Left lobe of liver (tissue), 2 donors: Measurements from ENCODE around the gene HBG2. TPM values are rescaled to one million over a fixed set of nuclear protein-coding genes. Genes with fewer than 3 reads are reported as not detected.
"Not testable (repeated sequence)": the region's sequence is repeated elsewhere in the genome, so short reads cannot be mapped to it uniquely, and the experiment has no call there.

Experiments used
- ATAC-seq: fragments of 200-7000 bp; cut with Tn5 transposase; one replicate; pipeline ENCODE4 v1.9.1; 2020; ENCODE audit warnings: mild to moderate bottlenecking, moderate library complexity
- DNase-seq: peaks from one replicate; pipeline ENCODE4 v3.0.0-alpha.2; 2020; ENCODE audit warnings: low spot score
- total RNA-seq: library from RNA; stranded (reverse); gene quantifications from one replicate; pipeline ENCODE4 v1.2.1, GENCODE V29; 2021
- donor health status: DM: no; HTN: no; CAD: no; lungs with moderate emphysema.
- donor health status: DM: no; HTN: yes; CAD: no.

The HBG2 gene
- total RNA-seq, 1 donor from 2014 or later = 7.6 TPM

DNA sequence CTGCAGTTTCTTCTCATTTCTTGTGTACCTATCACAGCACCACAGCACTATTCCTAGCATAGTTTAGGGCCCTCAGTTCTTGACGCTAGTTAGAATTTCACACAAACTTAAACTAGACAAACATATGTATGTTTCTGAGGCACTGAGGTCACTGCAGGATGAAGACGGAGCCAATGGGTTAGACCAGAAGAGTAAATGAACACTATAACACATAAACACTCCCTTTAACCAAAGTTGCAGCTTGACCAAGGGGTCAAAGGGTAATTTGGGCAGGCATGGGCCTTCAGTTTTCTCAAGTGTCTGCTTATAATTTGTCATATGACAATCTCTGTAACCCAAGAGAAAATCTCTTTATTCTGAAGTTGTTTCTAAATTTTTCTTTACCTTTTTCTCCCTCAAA is 28.0 kb upstream of the HBG2 start:
- no peak for ATAC-seq
- DNase-seq = no peak

DNA sequence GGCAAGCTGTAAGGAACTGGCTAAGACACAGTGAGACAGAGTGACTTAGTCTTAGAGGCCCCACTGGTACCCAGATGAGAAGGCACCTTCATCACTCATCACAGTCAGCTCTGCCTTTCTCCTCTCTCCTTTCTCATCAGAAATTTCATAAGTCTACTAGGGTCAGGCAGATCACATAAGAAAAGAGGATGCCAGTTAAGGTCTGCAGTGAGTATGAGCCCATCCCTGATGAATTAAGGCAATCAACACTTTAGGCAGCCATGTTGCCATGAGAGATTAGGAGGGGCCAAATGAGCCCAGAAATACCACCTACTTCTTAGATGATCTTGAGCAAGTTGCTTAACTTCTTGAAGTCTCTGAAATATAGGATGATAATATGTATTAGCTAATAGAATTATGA is 27.0 kb upstream of the HBG2 start:
- no peak for DNase-seq
- ATAC-seq = no peak

DNA sequence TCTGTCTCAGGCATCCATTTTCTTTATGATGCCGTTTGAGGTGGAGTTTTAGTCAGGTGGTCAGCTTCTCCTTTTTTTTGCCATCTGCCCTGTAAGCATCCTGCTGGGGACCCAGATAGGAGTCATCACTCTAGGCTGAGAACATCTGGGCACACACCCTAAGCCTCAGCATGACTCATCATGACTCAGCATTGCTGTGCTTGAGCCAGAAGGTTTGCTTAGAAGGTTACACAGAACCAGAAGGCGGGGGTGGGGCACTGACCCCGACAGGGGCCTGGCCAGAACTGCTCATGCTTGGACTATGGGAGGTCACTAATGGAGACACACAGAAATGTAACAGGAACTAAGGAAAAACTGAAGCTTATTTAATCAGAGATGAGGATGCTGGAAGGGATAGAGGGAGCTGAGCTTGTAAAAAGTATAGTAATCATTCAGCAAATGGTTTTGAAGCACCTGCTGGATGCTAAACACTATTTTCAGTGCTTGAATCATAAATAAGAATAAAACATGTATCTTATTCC is 26.1 kb upstream of the HBG2 start:
- ATAC-seq (peak; percentile 46), DNase-seq (no peak)

DNA sequence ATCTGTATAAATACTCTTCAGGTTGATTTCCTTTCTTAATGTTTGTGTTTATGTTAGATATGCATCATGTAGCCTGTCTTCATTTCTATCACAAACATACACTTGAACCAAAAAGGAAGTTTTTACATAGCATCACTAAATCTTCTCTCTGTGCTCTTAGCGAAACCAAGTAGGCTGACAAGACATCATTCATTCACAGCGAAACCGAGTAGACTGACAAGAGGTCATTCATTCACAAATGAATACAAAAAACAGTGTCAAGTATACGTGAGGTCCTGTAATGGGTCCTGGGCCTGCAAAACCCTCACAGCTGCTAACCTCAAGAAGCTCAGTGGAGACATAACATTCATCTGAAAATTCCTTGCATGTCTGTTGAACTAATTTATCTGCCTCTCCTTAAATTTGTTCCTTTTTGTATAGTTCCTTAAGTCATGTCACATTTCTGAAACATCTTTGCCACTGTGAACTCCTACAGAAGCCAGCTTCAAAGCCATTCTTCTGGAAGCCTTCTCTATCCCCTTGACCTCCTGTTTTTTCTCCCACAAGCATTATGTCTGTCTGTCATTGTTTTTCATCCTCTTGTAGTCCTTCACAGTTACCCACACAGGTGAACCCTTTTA is 25.0 kb upstream of the HBG2 start:
- DNase-seq (no peak), ATAC-seq (no peak)

DNA sequence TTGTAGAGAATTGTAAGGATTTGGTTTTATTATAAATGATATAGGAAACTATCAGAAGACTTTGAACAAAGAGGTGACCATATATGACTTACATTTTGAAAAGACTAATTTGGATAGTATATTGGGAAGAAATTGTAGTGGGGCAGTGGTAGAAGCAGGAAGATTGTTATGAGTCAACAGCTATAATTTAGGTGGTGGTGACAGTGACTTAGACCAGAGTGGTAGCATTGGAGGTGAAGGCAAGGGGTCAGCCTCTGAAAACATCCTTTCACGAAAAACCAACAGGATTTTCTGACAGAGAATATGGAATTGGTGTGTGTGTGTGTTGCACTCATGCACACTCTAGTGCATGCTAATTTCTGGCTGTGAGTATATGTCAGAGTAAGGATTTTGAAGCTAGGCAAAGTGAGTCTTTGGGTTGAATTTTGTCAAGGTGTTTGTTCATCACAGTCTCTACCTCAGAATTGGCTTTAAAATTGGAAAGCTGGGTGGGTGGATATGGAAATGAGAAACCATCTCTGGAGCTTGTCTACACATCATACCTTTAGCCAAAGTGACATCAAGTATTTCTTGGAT is 23.3 kb upstream of the HBG2 start:
- no peak for ATAC-seq
- DNase-seq = no peak

DNA sequence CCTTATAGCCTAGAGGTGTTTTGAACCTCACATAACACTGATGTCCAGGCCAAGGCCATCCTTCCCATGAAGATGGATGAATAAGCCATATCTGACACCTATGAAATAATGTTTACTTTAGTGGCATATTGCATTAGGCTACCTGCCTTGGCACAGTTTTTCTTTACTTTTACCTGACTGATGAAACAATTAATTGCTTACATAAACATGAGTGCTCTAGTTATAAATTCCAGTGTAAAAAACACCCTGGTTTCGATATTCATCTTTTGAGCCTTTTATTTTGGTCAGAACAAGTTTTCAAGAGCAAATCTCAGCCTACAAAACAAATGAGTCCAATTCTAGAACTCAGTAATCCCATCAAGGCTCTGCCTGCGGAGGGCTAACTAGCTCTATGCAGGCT is 22.1 kb upstream of the HBG2 start:
- DNase-seq (no peak), ATAC-seq (no peak)

DNA sequence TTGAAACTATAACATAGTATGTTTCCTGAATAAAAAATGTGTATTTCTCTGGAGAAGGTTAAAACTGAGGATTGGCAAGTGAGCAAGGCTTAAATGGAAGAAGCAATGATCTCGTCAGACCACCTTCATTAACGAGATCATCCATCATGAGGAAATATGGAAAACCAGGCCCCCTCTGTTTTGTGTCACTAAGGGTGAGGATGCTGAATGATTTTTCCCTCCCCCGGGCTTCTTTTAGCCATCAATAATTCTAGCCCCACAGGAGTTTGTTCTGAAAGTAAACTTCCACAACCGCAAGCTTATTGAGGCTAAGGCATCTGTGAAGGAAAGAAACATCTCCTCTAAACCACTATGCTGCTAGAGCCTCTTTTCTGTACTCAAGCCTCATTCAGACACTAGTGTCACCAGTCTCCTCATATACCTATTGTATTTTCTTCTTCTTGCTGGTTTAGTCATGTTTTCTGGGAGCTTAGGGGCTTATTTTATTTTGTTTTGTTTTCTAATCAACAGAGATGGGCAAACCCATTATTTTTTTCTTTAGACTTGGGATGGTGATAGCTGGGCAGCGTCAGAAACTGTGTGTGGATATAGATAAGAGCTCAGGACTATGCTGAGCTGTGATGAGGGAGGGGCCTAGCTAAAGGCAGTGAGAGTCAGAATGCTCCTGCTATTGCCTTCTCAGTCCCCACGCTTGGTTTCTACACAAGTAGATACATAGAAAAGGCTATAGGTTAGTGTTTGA is 21.0 kb upstream of the HBG2 start:
- no peak for DNase-seq
- ATAC-seq = no peak

DNA sequence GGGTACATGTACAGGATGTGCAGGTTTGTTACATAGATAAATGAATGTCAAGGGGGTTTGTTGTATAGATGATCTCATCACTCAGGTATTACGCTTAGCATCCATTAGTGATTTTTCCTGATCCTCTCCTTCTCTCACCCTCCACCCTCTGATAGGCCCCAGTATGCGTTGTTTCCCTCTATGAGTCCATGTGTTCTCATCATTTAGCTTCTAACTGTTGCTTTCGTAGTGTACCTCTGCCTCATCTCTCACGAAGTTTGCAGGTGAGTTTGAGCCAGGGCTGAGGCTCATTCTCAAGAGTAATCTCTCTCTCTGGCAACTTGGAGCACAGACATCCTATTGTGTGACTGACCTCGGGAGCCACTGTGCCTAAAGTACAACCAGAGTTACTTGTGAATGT is 19.8 kb upstream of the HBG2 start:
- no peak for DNase-seq
- no peak for ATAC-seq

DNA sequence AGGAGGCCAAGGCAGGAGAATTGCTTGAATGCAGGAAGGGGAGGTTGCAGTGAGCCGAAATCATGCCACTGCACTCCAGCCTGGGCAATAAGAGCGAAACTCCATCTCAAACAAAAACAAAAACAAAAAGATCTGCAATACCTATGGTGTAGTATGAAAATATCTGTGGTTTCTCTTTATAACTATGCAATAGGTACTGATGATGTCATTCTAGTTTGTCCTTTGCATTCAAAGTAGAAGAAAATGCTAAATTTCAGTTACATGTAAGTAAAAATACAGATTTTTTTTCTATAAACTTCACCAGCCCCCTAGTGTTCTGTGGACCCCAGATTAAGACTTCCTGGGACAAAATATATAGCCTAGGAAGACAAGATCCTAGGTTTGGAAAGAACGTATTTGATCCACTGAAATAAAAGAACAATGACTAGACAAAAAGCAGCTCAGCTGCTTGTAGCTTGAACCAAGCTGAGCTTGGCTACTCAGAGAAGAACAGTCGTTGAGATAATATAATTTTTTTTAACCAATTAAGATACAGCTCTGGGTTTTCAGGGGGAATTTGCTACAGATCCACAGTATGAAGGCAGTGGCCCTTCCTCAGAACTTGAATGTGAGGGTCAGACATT is 17.9 kb upstream of the HBG2 start:
- ATAC-seq = no peak
- no peak for DNase-seq

DNA sequence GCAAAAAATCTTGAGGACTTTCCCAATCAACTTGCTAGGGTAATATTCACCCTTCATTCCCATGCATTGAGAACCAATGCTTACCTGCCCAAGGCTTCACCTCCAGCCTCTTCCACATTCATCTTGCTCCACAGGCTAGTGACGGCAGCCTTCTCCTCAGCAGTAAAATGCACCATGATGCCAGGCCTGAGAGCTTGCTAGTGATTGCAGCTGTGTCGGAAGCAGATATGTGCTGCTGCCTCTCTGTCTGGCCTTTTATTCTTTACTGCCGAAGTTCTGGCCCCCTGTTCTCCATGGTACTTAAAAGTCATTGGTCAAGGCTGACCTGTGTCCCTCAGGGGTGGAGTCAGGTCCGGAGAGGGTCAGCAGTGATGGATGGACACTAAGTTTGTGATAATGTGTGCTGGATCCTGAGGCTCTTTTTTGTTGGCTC is 15.2 kb upstream of the HBG2 start, which contains the start of gene HBE1:
TSS of gene HBE1 (minus strand) at position 231 of the 433 bp plus-strand sequence. CDS start at position 176, 55 bp downstream.
- ATAC-seq (no peak), DNase-seq (no peak)

DNA sequence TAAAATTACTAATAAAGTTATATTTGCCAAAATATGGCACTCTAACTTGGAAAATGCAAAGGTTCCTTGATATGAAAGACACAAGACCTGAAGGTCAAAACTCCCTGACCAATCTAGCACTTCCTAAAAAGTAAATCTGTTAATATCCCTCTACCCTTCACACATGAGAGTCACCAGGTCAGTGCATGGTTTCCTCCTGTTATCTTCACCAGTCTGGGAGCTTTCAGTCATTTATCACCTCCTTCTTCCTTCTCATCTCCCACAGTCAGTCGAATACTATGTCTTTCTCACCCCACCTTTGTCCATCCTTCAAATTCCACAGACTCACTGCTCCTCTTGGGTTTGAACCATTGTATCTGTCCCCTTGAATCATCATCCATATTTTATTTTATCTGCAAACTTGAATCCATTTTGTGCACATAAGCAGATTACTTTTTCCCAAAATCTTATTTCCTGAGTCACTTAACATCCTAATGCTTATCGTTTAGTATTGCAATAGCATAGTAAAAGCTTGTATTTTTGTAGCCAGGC is 12.5 kb upstream of the HBG2 start:
- DNase-seq = no peak
- no peak for ATAC-seq

DNA sequence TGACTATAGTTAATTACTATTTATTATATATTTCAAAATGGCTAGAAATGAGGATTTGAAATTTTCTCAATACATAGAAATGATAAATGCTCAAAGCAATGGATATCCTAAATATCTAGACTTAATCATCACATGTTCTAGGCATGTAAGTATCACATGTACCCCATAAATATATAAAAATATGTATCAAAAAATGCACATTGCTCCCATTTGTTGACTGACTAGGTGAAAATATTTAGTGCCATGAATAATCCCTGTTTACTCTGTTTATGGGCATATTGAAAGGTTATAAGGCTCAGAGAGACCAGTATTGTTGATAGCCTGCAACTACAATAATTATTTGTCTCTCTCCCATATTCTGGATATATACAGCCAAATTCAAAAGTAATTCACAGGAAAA is 12.0 kb upstream of the HBG2 start:
- DNase-seq = no peak
- ATAC-seq = no peak

DNA sequence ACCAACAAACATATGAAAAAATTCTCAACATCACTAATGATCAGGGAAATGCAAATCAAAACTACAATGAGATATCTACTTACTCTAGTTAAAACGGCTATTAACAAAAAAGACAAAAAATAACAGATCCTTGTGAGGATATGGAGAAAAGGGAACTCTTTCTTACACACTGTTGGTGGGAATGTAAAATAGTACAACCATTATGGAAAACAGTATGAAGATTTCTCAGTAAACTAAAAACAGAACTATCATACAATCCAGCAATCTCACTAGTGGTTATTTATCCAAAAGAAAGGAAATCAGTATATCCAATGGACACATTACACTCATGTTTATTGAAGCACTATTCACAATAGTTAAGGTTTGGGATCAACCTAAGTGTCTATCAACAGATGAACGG is 11.3 kb upstream of the HBG2 start:
- no peak for ATAC-seq

DNA sequence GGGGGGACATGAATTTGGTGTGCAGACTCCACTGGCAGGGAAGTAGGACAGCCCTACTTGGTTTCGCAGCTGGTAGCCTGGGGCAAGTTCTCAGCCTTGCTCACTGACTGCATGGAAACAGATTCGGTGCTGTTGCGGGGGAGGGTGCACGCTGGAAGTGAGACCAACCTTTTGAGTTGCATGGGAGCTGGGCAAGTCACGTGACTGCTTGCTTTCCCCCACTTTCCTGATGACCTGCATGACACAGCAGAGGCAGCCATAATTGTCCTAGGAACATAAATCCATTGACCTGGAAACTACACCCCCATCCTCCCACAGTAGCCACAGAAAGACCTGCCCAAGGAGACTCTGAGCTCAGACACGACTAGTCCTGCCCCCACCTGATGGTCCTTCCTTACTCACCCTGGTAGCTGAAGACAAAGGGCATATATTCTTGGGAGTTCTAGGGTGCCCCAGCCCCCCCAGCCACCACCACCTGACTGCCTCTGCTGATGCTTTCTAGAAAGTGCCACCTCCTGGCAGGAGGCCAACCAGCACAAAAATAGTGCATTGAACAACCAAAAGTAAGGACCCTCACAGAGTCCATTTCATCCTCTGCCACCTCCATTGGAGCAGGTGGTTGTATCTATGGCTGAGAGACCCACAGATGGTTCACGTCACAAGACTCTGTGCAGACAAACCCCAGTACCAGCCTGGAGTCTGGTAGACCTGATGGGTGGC is 4.1 kb upstream of the HBG2 start:
- no peak for ATAC-seq
- no peak for DNase-seq

More for the DNA sequence above, 11.3 kb upstream of the HBG2 start:
- DNase-seq = no peak

DNA sequence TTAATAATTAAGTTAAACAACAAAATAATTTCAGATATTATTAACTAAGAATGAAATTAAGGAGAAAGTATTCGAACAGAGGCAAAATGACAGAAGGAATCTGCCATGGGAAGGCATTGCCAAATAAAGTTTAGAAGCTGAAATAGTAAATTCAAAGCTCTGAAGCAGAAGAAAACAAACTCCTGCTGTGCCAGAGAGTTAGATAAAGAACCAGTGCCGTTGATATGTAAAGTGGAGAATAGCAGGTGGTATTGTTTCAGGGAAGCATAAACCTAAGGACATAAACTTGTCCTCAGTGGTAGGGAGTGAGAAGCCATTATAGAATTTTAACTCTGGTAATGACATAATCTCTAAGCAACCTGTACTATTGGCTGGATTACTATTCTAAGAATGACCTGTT is 2.7 kb upstream of the HBG2 start:
- ATAC-seq (no peak), DNase-seq (no peak)

DNA sequence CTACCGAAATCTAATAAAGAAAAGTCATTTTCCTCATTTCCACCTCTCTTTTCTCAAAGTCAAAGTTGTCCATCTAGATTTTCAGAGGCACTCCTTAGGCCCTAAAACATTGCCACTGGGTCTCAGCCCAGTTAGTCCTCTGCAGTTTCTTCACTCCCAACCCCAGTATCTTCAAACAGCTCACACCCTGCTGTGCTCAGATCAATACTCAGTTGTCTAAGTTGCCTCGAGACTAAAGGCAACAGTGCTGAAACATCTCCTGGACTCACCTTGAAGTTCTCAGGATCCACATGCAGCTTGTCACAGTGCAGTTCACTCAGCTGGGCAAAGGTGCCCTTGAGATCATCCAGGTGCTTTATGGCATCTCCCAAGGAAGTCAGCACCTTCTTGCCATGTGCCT is 558 bp downstream of the HBG2 start:
- DNase-seq, ATAC-seq: not testable (repeated sequence)

DNA sequence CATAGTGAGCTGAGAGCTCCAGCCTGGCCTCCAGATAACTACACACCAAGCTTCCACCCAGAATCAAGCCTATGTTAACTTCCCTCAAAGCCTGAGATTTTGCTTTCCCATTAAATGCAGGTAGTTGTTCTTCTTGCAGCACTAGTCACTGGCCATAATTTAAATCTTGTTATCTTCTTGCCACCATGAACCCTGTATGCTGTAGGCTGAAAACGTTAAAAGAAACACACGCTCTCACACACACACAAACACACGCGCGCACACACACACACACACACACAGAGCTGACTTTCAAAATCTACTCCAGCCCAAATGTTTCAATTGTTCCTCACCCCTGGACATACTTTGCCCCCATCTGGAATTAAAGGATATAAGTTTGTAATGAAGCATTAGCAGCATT is 1.1 kb downstream of the HBG2 start:
- ATAC-seq, DNase-seq: not testable (repeated sequence)

DNA sequence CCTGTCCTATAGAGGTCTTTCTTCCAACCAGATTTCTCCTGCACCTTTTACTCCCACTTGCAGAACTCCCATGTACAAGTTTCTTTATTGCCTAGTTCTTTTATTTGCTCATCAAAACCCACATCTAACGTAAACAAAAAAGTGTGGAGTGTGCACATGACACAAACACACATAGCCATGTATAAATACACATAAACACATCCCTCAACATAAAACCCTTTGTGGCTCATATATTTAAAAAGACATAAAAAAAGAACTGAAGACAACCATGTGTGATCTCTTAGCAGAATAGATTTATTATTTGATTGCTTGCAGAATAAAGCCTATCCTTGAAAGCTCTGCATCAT is 1.7 kb downstream of the HBG2 start:
- no peak for ATAC-seq

DNA sequence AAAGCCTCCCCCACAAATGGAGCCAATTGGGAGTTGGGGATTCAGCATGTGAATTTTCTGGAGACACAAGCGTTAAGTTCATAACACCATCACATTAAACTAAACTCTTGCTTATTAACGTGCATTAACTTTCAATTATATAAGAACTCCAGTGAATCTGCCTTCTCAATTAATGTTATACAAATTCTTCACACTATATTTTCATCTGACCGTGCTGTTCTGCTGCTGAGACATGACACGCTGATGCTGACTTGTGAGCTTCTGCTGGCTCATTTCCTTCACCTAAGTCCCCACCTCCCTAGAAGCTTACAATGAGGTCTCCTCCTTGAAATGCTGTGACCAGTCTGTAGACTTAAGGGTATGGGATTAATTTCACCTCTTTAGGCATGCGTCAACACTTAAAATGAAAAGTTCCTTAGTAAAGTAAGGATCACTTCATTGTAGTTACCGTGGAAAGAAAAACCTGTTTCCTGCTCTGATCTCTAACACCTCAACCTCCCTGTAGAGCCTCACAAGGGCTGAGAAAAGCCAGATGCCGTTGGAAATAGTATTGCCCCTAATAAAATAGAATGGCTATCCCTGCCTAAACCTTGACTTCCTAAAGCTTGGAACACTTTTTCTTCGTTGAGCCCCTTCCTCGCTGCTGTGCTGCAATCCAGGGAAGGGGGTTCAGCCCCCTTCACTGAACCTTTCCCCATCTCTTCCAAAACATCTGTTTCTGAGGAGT is 2.2 kb downstream of the HBG2 start:
- DNase-seq (no peak), ATAC-seq (no peak)

More for the DNA sequence above, 1.7 kb downstream of the HBG2 start:
- no peak for DNase-seq

DNA sequence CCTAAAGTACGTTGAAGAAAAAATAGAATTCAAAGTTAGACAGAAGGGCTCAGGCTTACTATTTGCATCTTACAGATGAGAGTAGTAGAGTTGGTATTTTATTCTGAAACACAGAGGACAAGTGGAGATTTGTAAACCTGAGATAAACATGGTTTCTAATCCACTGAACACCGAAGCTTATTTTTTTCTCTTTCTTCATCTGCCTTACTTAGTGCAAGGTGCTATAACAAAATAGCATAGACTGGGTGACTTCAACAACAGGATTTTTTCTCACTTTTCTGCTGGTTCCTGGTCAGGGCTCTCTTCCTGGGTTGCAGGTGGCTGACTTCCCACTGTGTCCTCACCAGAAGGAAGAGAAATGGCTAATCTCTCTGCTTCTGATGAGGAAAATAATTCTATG is 2.8 kb downstream of the HBG2 start:
- DNase-seq = no peak
- ATAC-seq = no peak
